HPDE6-E6E7 (cell line): ENCODE results near the gene COQ8B.
"Not testable (repeated sequence)": the region's sequence is repeated elsewhere in the genome, so short reads cannot be mapped to it uniquely, and the experiment has no call there.

Experiments
- DNase-seq: peaks from one replicate; pipeline ENCODE4 v3.0.0; 2011; ENCODE audit warnings: missing footprints; ENCODE audit errors: extremely low spot score

The COQ8B gene

DNA sequence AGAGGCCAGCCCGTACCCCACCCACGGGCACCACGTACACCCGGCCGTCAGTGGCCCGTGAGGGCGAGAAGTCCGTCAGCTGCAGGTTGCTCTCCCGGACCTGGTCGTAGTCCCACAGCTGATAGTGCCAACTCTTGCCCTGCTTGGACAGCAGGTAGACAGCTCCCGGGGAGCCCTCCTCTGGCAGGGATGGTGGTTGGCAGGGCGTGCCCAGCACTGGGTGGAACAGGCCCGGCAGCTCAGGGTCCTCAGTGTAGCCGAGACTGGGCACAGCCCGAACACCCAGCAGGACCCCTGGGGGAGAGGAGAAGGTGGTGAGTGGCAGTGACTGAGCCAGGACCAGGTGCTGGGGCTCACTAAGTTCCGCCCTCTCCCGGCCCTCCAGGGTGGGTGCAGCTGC is 25.8 kb upstream of the COQ8B start:
- DNase-seq: no peak

DNA sequence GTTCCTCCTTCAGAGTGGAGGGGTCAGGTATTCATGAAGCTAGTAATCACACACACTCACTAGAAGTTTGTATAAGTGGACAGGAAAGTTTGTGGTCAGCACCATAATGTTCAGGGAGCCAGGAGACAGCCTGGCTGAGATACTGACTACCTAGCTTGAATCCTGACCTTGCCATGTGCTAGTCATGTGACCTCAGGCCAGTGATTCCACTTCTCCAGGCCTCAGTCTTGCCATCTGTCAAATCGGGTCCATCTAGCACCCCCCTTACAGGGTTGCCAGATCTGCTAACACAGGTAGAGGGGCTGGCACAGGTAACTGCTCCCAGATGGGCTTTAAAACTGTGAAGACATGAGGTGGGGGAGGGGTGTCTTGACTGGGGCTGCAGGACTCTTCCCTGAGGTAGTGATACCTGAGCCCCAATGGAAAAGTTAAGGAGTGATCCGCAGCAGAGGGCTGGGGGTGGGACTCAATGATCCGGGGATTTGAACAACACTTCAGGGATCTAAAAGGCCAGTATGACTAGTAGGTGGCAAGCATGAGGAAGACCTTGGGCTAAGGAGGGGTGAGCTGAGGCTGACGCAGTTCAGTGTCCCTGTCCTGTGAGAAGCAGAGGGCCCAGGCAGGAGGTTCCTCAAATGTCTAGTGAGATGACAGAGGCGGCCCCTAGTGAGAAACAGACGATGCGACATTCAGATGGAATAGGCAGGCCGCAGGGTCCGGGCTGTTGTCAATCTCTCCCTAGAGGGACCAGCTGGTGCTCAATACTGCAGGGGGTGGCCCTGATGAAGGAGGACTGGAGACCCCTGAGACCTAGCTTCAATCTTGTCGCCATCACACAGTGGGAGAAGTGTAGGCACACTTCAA is 25.1 kb upstream of the COQ8B start:
- DNase-seq: no peak

DNA sequence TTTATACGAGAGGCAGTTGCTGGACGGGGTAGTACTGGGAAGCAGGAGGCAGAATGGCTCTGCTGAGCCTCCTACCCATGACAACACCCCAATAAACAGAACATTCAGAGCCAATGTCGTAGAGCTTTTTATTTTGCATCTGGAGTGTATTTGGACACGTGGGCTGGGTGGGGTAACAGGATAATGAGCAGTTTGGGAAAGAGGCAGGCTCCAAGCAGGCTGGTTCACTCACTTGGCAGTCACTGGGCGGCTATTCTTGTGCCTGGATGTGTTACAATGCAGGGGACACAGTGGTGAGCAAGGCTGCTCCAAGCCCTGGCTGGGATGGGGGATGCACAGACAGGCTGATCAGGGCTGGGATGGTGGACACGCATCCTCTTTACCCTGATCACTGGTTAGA is 24.1 kb upstream of the COQ8B start:
- no peak for DNase-seq

DNA sequence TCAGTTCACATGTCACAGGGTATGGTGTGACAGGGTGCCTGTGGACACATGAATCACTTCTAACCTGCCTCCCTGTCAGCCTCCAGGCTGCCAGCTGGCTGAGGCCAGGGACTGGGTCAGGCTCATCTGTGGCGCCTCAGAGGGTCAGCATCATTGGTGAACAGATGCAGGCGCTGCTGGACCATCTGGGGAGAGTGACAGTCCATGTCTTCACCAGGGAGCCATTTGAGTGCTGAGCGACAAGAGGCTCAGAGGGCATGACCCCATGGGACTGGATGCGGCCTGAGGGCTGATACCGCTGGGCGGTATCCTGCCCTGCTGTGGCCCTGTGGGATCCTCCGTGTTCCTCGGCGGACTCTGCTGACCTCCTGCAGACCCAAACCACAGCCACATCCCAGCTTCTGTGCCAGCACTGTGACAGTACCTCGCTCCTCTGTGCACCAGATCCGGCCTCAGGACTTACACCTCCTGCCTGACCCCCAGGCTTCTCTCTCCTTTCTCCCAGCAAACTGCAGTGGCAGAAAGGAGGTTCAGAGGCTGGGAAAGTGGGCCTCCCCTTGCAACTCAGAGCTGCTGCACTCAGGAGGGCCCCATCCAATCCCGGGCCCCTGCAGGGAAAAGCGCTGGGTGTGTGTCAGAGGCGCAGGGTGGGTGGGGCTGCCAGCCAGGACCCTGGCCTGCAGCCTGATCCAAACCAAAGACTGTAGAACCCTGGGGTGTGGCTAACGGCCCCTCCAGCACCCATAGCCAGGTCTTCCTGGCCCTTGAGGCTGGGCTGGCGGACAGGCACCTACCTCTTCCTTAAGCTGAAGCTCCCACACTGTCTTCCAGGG is 23.4 kb upstream of the COQ8B start:
- DNase-seq: no peak

DNA sequence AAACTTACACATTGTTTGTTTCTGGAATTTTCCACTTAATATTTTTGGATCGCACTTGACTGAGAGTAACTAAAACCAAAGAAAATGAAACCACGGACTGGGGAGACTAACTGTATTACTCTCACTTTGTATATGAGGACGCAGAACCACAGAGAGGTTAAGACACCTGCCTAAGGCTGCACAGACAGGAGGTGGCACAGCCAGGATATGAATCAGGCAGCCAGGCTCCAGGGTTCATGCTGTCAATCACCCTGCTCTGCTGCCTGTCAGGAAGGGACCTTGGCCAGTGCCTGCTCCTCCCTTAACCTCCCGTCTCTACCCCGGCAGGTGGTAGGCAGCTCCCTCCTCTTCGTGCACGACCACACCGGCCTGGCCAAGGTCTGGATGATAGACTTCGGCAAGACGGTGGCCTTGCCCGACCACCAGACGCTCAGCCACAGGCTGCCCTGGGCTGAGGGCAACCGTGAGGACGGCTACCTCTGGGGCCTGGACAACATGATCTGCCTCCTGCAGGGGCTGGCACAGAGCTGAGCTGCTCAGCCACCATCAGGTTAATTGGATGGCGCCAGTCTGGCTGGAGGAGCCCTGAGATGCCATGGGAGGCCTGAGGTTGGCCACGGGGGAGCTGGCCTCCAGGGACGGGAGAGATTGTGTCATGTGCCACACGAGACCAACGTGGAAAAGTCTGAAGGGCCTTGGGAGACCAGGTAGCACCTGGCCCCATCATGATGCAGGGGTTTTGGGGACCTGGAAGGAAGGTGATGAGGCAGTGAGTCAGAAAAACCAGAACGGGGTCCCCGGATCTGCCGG is 22.5 kb upstream of the COQ8B start:
- DNase-seq: no peak

DNA sequence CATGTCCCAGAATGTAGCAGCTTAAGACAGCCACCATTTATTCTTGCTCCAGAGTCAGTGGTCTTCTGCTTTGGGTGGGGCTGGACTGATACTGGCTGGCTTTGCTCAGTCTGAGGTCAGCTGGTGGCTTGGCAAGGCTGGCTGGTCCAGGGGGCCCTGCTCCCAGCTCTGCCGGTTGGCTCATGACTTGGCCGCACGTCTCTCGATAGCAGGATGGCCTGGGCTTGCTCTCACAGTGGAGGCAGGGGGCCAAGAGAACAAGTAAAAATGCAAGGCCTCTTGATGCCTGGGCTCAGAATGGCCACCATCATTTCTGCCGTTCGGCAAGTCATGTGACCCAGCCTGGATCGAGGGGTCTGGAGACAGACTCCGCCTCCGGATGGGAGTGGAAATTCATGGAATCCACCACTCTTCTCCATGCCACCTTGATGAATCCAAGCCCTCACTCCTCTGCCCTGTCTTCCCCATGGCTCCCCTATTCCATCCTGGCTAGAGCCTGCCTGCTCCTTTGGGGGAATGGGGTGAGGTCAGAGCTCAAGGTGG is 20.5 kb upstream of the COQ8B start:
- no peak for DNase-seq

DNA sequence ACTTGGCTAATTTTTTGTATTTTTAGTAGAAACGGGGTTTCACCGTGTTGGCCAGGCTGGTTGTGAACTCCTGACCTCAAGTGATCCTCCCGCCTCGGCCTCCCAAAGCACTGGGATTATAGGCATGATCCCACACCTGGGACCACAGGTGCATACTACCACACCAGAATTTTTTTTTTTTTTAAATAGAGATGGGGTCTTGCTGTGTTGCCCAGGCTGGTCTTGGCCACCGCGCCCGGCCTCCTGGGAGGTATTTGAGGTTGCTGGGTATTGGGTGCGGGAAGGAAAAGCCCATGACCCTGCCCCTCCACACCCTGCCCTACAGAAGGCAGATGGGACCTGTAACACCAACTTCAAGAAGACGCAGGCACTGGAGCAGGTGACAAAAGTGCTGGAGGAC is 20.0 kb upstream of the COQ8B start:
- no peak for DNase-seq

DNA sequence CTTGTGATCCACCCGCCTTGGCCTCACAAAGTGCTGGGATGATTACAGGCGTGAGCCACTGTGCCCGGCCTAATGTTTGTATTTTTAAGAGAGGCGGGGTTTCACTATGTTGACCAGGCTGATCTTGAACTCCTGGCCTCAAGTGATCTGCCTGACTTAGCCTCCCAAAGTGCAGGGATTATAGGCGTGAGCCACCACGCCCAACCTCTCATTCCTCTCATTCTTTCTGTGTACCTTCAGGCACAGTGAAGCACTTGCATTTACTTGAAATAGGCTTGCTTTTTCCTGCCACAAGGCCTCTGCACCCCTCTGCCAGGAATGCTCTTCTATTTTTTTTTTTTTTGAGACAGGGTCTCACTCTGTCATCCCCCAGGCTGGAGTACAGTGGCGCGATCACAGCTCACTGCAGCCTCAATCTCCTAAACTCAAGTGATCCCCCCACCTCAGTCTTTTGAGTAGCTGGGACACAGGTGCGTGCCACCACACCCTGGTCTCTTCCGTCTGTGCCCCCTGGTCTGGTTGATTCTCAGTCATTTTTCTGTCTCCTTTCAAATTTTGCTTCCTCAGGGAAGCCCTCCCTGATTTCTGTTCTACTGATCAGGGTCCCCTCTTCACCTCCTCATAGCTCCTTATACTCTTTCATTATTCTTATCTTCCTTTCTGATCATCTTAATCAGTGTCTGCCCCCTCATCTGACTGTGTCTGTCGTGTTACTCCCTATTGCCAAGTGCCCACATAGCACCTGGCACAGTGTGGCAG is 18.5 kb upstream of the COQ8B start:
- no peak for DNase-seq

DNA sequence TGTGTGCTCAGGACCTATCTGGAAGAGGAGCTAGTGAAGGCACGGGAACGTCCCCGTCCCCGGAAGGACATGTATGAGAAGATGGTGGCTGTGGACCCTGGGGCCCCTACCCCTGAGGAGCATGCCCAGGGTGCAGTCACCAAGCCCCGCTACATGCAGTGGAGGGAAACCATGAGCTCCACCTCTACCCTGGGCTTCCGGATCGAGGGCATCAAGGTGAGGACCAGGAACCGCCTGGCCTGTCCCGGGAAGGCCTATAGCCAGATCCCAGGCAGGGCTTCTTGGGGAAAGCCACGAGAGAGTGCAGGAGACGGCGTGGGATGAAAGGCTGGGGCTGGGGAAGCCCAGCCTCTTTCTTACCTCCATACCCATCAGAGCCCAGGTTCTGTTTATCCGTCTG is 16.5 kb upstream of the COQ8B start:
- no peak for DNase-seq

DNA sequence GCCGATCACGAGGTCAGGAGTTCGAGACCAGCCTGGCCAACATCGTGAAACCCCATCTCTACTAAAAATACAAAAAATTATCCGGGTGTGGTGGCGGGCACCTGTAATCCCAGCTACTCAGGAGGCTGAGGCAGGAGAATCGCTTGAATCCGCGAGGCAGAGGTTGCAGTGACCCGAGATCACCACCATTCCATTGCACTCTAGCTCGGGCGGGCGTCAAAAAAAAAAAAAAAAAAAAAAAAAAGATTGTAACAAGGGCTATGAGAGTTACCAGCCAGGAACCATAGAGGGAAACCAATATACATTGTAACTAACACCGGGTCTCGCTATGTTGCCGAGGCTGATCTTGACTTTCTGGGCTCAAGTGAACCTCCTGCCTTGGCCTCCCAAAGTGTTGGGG is 15.6 kb upstream of the COQ8B start:
- DNase-seq: not testable (repeated sequence)

DNA sequence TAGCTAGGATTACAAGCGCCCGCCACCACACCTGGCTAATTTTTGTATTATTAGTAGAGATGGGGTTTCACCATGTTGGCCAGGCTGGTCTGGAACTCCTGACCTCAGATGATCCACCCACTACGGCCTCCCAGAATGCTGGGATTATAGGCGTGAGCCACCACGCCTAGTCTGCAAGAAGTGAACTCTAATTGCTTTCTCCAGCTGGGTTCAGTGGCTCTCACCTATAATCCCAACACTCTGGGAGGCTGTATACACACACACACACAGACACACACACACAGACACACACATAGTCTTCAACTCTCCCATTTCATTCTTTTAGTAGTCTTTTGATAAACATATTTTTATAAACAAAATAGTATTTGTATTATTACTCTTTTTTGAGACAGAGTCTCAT is 13.4 kb upstream of the COQ8B start:
- DNase-seq: not testable (repeated sequence)

DNA sequence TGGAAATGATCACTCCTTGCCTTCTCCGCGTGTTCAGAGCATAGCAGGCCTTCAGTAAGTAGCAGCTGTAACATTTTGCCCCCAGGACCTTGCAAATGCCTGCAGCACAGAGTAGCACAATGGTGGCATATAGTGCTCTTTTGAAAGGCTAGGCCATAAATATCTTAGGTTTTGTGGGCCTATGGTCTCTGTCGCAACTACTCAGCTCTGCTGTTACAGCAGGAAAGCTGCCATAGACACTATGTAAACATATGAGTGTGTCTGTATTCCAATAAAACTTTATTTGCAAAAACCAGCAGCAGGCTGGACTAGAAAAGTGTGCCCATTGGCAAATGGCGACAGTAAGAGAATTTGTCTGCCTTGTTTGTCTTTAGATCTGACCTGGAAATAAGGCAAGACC is 9.6 kb upstream of the COQ8B start:
- no peak for DNase-seq

DNA sequence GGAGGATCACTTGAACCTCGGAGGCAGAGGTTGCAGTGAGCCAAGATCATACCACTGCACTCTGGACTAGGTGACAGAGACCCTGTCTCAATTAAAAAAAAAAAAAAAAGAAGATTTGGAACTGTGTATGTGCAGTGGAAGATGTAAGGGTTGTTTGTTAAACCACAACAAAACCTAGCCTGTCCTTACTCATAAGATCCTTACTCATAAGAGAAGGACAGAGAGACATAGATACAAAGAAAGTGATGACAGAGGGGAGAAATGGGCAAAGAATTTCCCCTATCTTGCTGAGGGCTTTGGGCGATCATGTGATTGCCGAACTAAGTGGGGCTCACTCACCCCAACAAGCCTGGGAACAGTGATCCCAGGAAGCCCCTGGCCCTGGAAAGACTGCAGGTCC is 8.2 kb upstream of the COQ8B start:
- DNase-seq: no peak

DNA sequence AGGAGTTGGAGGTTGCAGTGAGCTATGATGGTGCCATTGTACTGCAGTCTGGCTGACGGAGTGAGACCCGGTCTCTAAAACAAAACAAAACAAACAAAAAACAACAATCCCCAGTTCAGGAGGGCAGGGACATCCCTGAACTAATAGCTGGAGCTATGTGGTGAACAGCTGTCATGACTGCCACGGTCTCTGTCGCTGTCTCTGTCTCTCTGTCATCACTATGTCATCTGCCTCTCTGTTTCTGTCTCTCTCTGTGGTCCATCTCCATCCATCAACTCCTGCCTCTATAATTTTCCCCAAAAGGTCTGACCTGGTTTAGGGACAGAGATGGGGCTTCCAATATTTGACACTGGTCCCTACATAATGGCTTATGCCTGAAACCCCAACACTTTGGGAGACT is 7.6 kb upstream of the COQ8B start:
- no peak for DNase-seq

DNA sequence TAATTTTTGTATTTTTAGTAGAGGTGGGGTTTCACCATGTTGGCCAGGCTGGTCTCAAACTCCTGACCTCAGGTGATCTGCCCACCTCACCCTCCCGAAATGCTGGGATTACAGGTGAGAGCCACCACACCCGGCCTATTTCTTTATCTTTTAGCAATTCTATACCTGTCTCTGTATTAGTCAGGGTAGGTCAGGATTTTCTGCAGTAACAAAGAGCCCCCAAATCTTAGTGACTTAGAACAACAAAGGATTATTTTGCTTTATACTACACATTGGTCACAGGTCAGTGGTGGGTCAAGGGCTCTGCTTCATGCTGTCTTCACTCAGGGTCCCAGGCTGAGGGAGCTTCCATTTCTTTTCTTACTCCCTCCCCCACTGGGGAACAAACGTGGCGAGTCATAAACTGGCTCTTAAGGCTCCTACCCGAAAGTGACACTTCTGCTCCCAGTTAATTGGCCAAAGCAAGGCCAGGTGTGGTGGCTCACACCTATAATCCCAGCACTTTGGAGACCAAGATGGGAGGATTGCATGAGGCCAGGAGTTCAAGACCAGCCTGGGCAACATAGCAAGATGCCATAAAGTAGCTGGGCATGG is 7.1 kb upstream of the COQ8B start:
- no peak for DNase-seq

DNA sequence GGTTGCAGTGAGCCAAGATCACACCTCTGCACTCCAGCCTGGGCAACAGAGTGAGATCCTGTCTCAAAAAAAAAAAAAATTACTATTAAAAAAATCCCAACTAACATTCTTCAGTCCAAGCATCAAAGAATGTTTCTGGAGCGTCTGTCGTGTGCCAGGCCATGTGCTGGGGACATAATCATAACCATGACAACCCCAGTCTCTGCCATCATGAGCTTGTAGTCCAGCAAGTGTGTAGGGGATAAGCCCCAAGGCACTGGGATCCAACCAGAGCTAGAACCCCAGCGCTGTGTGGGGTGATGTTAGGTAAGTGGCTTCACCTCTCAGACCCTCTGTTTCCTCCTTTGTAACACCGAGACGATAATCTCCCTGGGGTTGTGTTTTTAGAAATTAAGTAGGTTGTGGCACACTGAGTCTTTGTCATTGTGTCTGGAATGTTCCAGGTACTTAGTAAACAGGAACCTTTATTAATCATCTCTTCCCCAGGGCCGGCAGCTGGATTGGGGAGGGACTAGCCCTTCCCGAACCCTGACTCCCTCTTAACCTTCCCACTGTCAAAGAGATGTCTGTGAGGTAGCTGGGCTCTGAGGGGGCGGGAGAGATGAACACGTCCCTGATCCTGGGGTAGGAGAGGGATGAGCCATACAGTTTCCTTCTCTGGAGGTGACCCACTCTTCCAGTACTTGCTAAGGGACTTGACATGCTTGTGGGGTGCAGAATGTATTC is 5.4 kb upstream of the COQ8B start:
- DNase-seq: no peak

DNA sequence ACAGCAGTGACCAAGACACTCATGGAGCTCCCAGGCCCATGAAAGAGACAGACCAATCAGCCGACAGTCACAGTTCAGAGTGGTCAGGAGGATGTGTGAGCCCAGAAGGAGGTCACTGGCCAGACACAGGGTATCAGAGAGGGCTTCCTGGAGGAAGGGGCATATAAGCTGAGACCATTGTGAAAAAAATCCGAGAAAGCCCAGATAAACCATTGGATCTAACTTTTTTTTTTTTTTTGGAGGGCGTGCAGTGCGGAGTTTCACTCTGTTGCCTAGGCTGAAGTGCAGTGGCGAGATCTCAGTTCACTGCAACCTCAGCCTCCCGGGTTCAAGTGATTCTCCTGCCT is 4.4 kb upstream of the COQ8B start:
- no peak for DNase-seq

DNA sequence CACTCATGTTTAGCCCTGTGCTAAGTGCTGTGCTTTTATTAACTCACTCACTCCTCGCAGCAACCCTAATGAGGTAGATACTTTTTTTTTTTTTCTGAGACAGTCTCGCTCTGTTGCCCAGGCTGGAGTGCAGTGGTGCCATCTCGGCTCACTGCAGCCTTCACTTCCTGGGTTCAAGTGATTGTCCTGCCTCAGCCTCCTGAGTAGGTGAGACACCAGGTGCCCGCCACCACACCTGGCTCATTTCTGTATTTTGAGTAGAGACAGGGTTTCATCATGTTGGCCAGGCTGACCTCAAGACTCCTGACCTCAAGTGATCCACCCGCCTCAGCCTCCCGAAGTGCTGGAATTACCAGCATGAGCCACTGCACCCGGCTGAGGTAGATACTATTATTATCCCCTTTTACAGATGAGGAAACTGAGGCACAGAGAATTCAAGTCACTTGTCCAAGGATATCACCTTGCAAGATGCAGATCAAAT is 2.8 kb upstream of the COQ8B start:
- DNase-seq: no peak

DNA sequence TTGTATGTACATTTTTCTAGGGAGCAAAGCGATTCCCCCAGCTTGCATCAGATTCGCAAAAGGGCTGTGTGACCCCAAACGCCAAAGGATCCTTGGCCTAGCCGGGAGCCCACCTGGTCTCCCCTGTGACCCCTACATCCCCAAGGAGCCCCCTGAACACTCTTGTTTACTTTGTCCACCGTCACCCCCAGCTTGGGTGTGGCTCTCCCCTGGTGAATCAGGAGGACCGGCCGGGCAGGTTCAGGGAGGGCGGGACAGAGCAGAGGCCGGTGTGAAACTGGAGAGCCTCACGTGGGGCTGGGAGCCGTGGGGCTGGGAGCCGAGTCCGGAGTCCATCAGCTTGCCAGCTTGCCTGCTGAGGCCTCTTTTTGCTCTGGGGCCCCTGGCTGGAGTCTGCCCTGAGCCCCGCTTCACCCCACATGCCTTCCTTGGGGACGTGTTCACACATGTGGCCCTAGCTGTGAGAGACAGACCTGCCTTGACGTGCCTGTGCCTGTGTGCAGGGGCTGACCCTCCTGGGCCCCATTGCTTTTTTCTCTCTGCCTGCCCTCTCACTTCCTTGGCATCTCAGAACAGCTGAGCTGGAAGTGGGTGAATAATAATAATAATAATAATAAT is 2.2 kb upstream of the COQ8B start:
- peak; percentile 76 for DNase-seq
